SK-N-SH treated with all-trans-retinoic acid at 6 μM for 48 hours (cell line): Measurements from ENCODE around the gene OR7A5.

Experiments
- ATAC-seq: fragments of 200-7000 bp; cut with Tn5 transposase; 3 replicates; pipeline ENCODE4 v1.9.1; 2020; ENCODE audit warnings: mild to moderate bottlenecking, moderate library complexity
- ARNTL ChIP-seq: fragments of 450-650 bp; formaldehyde crosslinking; IDR thresholded peaks from 2 replicates; pipeline ENCODE4 v1.5.0; 2020; ENCODE audit warnings: low read depth, mild to moderate bottlenecking, moderate library complexity, borderline replicate concordance
- BACH2 ChIP-seq: fragments of 250-450 bp; sonication (Bioruptor Pico); IDR thresholded peaks from 2 replicates; pipeline ENCODE4 v1.9.0; 2021; ENCODE audit warnings: mild to moderate bottlenecking, borderline replicate concordance
- CREB5 ChIP-seq: fragments of 250-450 bp; sonication (Bioruptor Pico); IDR thresholded peaks from 2 replicates; pipeline ENCODE4 v1.5.1; 2020; ENCODE audit warnings: low read depth, mild to moderate bottlenecking, moderate library complexity
- ESRRG ChIP-seq: fragments of 250-450 bp; sonication (Bioruptor Pico); IDR thresholded peaks from 2 replicates; pipeline ENCODE4 v1.6.1; 2021; ENCODE audit warnings: mild to moderate bottlenecking
- GLIS3 ChIP-seq: fragments of 250-450 bp; sonication (Bioruptor Pico); IDR thresholded peaks from 2 replicates; pipeline ENCODE4 v1.5.0; 2020; ENCODE audit warnings: mild to moderate bottlenecking, moderate library complexity
- ISL1 ChIP-seq: fragments of 250-450 bp; sonication (Bioruptor Pico); IDR thresholded peaks from 2 replicates; pipeline ENCODE4 v2.1.2; 2022; ENCODE audit warnings: mild to moderate bottlenecking, moderate library complexity
- OSR1 ChIP-seq: fragments of 250-450 bp; sonication (Bioruptor Pico); IDR thresholded peaks from 2 replicates; pipeline ENCODE4 v1.8.0; 2022; ENCODE audit warnings: moderate library complexity, mild to moderate bottlenecking, inconsistent platforms
- PATZ1 ChIP-seq: fragments of 250-450 bp; sonication (Bioruptor Pico); IDR thresholded peaks from 2 replicates; pipeline ENCODE4 v1.8.0; 2020; ENCODE audit warnings: mild to moderate bottlenecking, moderate library complexity, borderline replicate concordance
- POU6F1 ChIP-seq: fragments of 250-450 bp; sonication (Bioruptor Pico); IDR thresholded peaks from 2 replicates; pipeline ENCODE4 v1.8.0; 2021; ENCODE audit warnings: low read depth, mild to moderate bottlenecking, moderate library complexity, borderline replicate concordance
- PPARA ChIP-seq: fragments of 250-450 bp; sonication (Bioruptor Pico); IDR thresholded peaks from 2 replicates; pipeline ENCODE4 v1.5.0; 2020; ENCODE audit warnings: mild to moderate bottlenecking, borderline replicate concordance
- RARB ChIP-seq: fragments of 250-450 bp; sonication (Bioruptor Pico); IDR thresholded peaks from 2 replicates; pipeline ENCODE4 v1.8.0; 2021; ENCODE audit warnings: mild to moderate bottlenecking, moderate library complexity
- SNAI2 ChIP-seq: fragments of 250-450 bp; sonication (Bioruptor Pico); IDR thresholded peaks from 2 replicates; pipeline ENCODE4 v1.5.0; 2020; ENCODE audit warnings: mild to moderate bottlenecking, moderate library complexity
- TCF4 ChIP-seq: fragments of 250-450 bp; sonication (Bioruptor Pico); IDR thresholded peaks from 2 replicates; pipeline ENCODE4 v1.8.0; 2021; ENCODE audit warnings: mild to moderate bottlenecking, moderate library complexity, borderline replicate concordance
- TOX ChIP-seq: fragments of 250-450 bp; sonication (Bioruptor Pico); IDR thresholded peaks from 2 replicates; pipeline ENCODE4 v1.8.0; 2021; ENCODE audit warnings: mild to moderate bottlenecking, moderate library complexity, borderline replicate concordance
- ZC3H10 ChIP-seq: fragments of 250-450 bp; sonication (Bioruptor Pico); IDR thresholded peaks from 2 replicates; pipeline ENCODE4 v1.5.1; 2021; ENCODE audit warnings: mild to moderate bottlenecking, moderate library complexity
- ZFP3 ChIP-seq: fragments of 250-450 bp; sonication (Bioruptor Pico); IDR thresholded peaks from 2 replicates; pipeline ENCODE4 v1.5.0; 2020; ENCODE audit warnings: mild to moderate bottlenecking, moderate library complexity
- ZFP30 ChIP-seq: fragments of 450-650 bp; formaldehyde crosslinking; IDR thresholded peaks from 2 replicates; pipeline ENCODE4 v1.5.0; 2022; ENCODE audit warnings: mild to moderate bottlenecking, moderate library complexity
- ZNF565 ChIP-seq: fragments of 450-650 bp; formaldehyde crosslinking; conservative IDR thresholded peaks from 2 replicates; pipeline ENCODE4 v1.5.0; 2020; ENCODE audit warnings: low read depth, mild to moderate bottlenecking, moderate library complexity
- ZNF70 ChIP-seq: fragments of 450-650 bp; formaldehyde crosslinking; IDR thresholded peaks from 2 replicates; pipeline ENCODE4 v1.5.0; 2020; ENCODE audit warnings: mild to moderate bottlenecking, moderate library complexity
- ZNF8 ChIP-seq: fragments of 450-650 bp; formaldehyde crosslinking; IDR thresholded peaks from 2 replicates; pipeline ENCODE4 v1.5.0; 2020; ENCODE audit warnings: mild to moderate bottlenecking, moderate library complexity
- TF ChIP-seq, protein P1 (sequence below): fragments of 250-450 bp; sonication (Bioruptor Pico); IDR thresholded peaks from 2 replicates; pipeline ENCODE4 v1.5.1; 2021; ENCODE audit warnings: mild to moderate bottlenecking, moderate library complexity
- TF ChIP-seq, protein P2 (sequence below): fragments of 250-450 bp; sonication (Bioruptor Pico); IDR thresholded peaks from 2 replicates; pipeline ENCODE4 v1.5.0; 2020; ENCODE audit warnings: mild to moderate bottlenecking, moderate library complexity

Gene OR7A5

GRCh38 chr19:14814982-14815652, 19.9 kb downstream of the OR7A5 start:
- TF ChIP-seq ISL1 (CRISPR knock-in tag) (no peak), GLIS3 (no peak), POU6F1 (no peak), RARB (CRISPR knock-in tag) (no peak), SNAI2 (CRISPR knock-in tag) (no peak), PPARA (CRISPR knock-in tag) (no peak), ZNF70 (no peak), PATZ1 (CRISPR knock-in tag) (no peak), ARNTL (no peak), BACH2 (no peak), OSR1 (CRISPR knock-in tag) (no peak), TOX (CRISPR knock-in tag) (no peak), ZNF8 (no peak)
- ATAC-seq = no peak

DNA sequence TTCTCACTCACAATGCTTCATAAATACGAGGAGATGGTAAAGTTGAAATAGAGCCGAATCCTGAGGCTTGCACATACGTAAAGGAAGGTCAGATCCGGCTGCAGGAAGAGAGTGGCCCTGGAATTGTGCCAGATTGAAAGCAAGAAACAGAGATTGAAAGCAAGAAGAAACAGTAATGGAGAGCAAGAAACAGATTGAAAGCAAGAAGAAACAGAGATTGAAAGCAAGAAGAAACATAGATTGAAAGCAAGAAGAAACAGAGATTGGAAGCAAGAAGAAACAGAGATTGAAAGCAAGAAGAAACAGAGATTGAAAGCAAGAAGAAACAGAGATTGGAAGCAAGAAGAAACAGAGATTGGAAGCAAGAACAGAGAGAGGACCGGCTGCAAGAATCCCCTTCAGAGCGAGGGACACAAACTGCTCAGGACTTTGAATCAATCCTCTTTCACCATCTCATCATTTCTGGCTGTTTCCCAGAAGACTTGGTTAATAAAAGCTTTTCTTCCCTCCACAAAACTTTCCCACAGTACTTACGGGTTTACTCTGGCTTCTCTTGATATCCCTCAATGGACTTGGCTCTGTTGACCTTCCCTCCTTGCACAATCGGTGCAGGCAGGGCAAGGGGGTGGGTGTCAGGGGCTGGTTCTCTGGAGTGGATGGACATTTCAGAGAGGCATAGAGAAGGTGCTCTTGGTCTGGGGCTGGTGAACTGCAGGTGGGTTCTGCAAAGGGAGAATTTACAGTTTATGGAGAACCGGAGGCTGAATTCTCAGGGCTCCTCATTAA, 25.5 kb downstream of the OR7A5 start:
- ATAC-seq = no peak
- TF ChIP-seq ZNF565 (CRISPR knock-in tag) = no peak
- no peak for TF ChIP-seq BACH2
- no peak for TF ChIP-seq GLIS3

DNA sequence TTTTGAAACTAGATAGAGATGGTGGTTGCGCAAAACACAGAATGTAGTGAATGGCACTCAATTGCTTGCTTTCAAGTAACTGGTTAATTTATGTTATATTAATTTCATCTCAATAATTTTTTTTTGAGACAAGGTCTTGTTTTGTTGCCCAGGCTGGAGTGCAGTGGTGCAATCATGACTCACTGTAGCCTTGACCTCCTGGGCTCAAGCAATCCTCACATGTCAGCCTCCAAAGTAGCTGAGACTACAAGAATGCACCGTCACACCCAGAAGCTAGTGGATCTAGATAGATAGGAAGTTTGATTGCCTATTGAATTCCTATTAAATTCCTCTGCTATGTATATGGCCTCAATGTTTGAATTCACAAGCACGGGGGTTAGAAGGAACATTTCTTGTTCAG, 30.2 kb downstream of the OR7A5 start:
- ATAC-seq = no peak
- TF ChIP-seq, protein P1, sequence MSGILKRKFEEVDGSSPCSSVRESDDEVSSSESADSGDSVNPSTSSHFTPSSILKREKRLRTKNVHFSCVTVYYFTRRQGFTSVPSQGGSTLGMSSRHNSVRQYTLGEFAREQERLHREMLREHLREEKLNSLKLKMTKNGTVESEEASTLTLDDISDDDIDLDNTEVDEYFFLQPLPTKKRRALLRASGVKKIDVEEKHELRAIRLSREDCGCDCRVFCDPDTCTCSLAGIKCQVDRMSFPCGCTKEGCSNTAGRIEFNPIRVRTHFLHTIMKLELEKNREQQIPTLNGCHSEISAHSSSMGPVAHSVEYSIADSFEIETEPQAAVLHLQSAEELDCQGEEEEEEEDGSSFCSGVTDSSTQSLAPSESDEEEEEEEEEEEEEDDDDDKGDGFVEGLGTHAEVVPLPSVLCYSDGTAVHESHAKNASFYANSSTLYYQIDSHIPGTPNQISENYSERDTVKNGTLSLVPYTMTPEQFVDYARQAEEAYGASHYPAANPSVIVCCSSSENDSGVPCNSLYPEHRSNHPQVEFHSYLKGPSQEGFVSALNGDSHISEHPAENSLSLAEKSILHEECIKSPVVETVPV = no peak
- no peak for TF ChIP-seq PATZ1 (CRISPR knock-in tag)
- TF ChIP-seq TCF4 (CRISPR knock-in tag) = no peak
- no peak for TF ChIP-seq OSR1 (CRISPR knock-in tag)
- TF ChIP-seq CREB5 (CRISPR knock-in tag) = no peak
- no peak for TF ChIP-seq ZNF70
- TF ChIP-seq TOX (CRISPR knock-in tag) = no peak
- no peak for TF ChIP-seq ZFP3 (CRISPR knock-in tag)
- no peak for TF ChIP-seq SNAI2 (CRISPR knock-in tag)
- no peak for TF ChIP-seq ESRRG (CRISPR knock-in tag)
- TF ChIP-seq ZFP30 (CRISPR knock-in tag) = no peak
- no peak for TF ChIP-seq ZC3H10 (CRISPR knock-in tag)
- TF ChIP-seq, protein P2, sequence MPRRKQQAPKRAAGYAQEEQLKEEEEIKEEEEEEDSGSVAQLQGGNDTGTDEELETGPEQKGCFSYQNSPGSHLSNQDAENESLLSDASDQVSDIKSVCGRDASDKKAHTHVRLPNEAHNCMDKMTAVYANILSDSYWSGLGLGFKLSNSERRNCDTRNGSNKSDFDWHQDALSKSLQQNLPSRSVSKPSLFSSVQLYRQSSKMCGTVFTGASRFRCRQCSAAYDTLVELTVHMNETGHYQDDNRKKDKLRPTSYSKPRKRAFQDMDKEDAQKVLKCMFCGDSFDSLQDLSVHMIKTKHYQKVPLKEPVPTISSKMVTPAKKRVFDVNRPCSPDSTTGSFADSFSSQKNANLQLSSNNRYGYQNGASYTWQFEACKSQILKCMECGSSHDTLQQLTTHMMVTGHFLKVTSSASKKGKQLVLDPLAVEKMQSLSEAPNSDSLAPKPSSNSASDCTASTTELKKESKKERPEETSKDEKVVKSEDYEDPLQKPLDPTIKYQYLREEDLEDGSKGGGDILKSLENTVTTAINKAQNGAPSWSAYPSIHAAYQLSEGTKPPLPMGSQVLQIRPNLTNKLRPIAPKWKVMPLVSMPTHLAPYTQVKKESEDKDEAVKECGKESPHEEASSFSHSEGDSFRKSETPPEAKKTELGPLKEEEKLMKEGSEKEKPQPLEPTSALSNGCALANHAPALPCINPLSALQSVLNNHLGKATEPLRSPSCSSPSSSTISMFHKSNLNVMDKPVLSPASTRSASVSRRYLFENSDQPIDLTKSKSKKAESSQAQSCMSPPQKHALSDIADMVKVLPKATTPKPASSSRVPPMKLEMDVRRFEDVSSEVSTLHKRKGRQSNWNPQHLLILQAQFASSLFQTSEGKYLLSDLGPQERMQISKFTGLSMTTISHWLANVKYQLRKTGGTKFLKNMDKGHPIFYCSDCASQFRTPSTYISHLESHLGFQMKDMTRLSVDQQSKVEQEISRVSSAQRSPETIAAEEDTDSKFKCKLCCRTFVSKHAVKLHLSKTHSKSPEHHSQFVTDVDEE (CRISPR knock-in tag) = no peak
- no peak for TF ChIP-seq POU6F1
- no peak for TF ChIP-seq PPARA (CRISPR knock-in tag)
- TF ChIP-seq GLIS3 = no peak
- no peak for TF ChIP-seq RARB (CRISPR knock-in tag)
- TF ChIP-seq ZNF8 = no peak
- no peak for TF ChIP-seq ZNF565 (CRISPR knock-in tag)
- TF ChIP-seq BACH2 = no peak
